PFSK-1 (cell line): ENCODE data around the gene OMA1.
A peak's percentile ranks its signal among the peaks of the same experiment; 100 is the strongest.

Experiments
- FOXP2 ChIP-seq: optimal IDR thresholded peaks from 2 replicates; pipeline ENCODE3; 2011; ENCODE audit warnings: borderline replicate concordance, control low read depth, inconsistent platforms; ENCODE audit not compliant: insufficient read depth; ENCODE audit errors: extremely low read length, extremely low read depth
- POLR2AphosphoS5 ChIP-seq: IDR thresholded peaks from 2 replicates; pipeline ENCODE4 v1.6.1; 2012; ENCODE audit warnings: low read depth, mild to moderate bottlenecking, control low read depth, low read length, moderate library complexity
- SIN3A ChIP-seq: IDR thresholded peaks from 2 replicates; pipeline ENCODE4 v1.6.1; 2012; ENCODE audit warnings: mild to moderate bottlenecking, low read length, moderate library complexity, borderline replicate concordance; ENCODE audit not compliant: insufficient read depth
- TAF1 ChIP-seq: IDR thresholded peaks from 2 replicates; pipeline ENCODE4 v1.6.1; 2012; ENCODE audit warnings: low read length, control low read depth, borderline replicate concordance; ENCODE audit not compliant: insufficient read depth
- TF ChIP-seq, protein P1 (sequence below), 2 experiments: IDR thresholded peaks; 2 replicates each; pipeline versions ENCODE4 v1.6.1 to v1.8.0; 2011 to 2012; ENCODE audit warnings: low read depth in 2 of 2, low read length in 2 of 2, control low read depth in 1 of 2, inconsistent platforms in 1 of 2, mild to moderate bottlenecking in 1 of 2, moderate library complexity in 1 of 2; ENCODE audit not compliant: insufficient read depth in 1 of 2

The OMA1 gene

DNA sequence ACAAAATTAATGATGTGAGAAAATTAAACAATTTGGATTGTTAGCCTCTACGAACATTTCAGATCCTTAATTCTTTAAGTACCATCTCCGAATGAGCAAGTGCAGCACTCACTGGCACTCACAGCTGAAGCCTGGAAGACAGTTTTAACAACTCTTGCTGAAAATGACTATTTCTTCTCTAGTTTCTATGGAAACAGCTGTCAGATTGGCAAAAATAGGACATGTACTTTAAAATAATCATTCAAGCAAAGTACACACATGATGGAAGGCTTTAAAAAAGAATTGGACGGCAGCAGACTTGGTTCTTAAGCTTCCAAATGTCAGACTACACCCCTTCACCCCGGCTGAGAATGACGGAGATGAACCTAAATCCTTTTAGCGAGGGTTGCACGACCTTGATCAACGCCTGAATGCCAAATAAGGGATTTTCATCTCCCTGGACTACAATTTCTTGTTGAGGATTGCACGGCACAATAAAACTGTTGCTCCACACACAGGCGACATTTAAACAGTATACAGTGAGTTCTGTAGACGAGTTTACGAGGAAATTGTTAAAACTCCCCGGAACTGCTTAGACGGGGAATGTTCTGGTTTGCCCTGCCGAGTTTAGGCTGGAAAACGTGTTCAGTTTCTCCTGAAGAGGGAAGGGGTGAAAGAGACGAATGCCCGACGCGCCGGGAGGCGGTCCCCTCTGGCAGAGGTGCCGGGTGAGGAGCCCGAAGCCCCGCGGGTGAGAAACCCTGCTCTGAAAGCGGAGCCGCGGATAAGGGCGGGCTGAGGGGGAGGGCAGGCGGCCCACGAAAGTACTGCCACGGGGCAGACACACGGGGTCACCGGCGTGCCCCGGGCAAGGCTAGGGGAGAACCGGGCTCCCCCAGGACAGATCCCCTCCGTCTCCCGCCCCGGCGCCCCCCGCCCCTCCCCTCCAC is 671 bp downstream of the OMA1 start:
- TF ChIP-seq SIN3A (0 out of 2 replicates have a peak, but pooled peaks have one; percentile 13), TAF1 (no peak), FOXP2 (no peak), POLR2AphosphoS5 (no peak; the same call in 1 of the 2 replicates)
- TF ChIP-seq, protein P1, sequence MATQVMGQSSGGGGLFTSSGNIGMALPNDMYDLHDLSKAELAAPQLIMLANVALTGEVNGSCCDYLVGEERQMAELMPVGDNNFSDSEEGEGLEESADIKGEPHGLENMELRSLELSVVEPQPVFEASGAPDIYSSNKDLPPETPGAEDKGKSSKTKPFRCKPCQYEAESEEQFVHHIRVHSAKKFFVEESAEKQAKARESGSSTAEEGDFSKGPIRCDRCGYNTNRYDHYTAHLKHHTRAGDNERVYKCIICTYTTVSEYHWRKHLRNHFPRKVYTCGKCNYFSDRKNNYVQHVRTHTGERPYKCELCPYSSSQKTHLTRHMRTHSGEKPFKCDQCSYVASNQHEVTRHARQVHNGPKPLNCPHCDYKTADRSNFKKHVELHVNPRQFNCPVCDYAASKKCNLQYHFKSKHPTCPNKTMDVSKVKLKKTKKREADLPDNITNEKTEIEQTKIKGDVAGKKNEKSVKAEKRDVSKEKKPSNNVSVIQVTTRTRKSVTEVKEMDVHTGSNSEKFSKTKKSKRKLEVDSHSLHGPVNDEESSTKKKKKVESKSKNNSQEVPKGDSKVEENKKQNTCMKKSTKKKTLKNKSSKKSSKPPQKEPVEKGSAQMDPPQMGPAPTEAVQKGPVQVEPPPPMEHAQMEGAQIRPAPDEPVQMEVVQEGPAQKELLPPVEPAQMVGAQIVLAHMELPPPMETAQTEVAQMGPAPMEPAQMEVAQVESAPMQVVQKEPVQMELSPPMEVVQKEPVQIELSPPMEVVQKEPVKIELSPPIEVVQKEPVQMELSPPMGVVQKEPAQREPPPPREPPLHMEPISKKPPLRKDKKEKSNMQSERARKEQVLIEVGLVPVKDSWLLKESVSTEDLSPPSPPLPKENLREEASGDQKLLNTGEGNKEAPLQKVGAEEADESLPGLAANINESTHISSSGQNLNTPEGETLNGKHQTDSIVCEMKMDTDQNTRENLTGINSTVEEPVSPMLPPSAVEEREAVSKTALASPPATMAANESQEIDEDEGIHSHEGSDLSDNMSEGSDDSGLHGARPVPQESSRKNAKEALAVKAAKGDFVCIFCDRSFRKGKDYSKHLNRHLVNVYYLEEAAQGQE (IDR thresholded peaks at IDR 0.05; ENCODE audit: insufficient read depth in 1 of 2, low read depth in 2 of 2, low read length in 2 of 2) = no peak

- TF ChIP-seq SIN3A (no peak), FOXP2 (no peak), TAF1 (no peak), POLR2AphosphoS5 (no peak)
- TF ChIP-seq, protein P1 (IDR thresholded peaks at IDR 0.05; ENCODE audit: insufficient read depth in 1 of 2, low read depth in 2 of 2, low read length in 2 of 2) = no peak
Measured at GRCh38 chr1:58543260-58543659, 3.3 kb downstream of the OMA1 start.

- TF ChIP-seq, protein P1 (IDR thresholded peaks at IDR 0.05; ENCODE audit: insufficient read depth in 1 of 2, low read depth in 2 of 2, low read length in 2 of 2) = no peak
- TF ChIP-seq SIN3A (no peak), TAF1 (no peak), FOXP2 (no peak)
Measured at GRCh38 chr1:58539553-58539952, 7.0 kb downstream of the OMA1 start.

DNA sequence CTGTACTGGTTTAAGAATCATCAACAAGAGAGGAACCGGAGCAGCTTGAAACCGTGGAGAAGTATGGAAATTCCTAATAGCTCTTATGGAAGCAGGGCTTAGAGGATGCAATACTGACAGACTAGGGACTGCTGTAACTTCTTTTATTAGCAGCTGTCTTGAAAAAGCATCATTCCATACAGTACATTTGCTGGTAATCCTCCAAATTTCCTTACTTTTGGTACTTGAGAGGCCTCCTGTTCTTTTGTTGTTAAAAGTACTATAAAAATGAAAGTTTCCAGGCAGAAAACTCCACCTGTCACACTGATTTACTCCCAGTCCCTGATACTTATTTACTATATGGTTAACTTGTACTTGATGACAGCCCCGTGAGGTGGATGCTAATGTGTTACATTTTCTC is 7.7 kb downstream of the OMA1 start:
- TF ChIP-seq POLR2AphosphoS5 (no peak), FOXP2 (no peak), SIN3A (no peak), TAF1 (no peak)
- TF ChIP-seq, protein P1 (IDR thresholded peaks at IDR 0.05; ENCODE audit: insufficient read depth in 1 of 2, low read depth in 2 of 2, low read length in 2 of 2) = no peak
